ENCODE results near the gene OTC. TPM values are rescaled to one million over a fixed set of nuclear protein-coding genes. Genes with fewer than 3 reads are reported as not detected.

Gene OTC
- total RNA-seq, 1 experiment from 2014 or later: not detected

GRCh38 chrX:38304010-38304409, 48.4 kb upstream of the OTC start:
- H3K4me3 ChIP-seq (replicated peaks in 1 of 2; ENCODE audit: low read depth in 1 of 2, low read length in 2 of 2): no peak overlapping the region
- TF ChIP-seq YY1 (IDR thresholded peaks at IDR 0.05; ENCODE audit: extremely low read depth, insufficient replicate concordance, low read depth, low read length): no peak
- TF ChIP-seq, protein P1, sequence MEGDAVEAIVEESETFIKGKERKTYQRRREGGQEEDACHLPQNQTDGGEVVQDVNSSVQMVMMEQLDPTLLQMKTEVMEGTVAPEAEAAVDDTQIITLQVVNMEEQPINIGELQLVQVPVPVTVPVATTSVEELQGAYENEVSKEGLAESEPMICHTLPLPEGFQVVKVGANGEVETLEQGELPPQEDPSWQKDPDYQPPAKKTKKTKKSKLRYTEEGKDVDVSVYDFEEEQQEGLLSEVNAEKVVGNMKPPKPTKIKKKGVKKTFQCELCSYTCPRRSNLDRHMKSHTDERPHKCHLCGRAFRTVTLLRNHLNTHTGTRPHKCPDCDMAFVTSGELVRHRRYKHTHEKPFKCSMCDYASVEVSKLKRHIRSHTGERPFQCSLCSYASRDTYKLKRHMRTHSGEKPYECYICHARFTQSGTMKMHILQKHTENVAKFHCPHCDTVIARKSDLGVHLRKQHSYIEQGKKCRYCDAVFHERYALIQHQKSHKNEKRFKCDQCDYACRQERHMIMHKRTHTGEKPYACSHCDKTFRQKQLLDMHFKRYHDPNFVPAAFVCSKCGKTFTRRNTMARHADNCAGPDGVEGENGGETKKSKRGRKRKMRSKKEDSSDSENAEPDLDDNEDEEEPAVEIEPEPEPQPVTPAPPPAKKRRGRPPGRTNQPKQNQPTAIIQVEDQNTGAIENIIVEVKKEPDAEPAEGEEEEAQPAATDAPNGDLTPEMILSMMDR (IDR thresholded peaks at IDR 0.05 in 2 of 3, conservative IDR thresholded peaks at IDR 0.05 in 1 of 3; ENCODE audit: borderline replicate concordance in 1 of 3, insufficient read depth in 1 of 3, low read depth in 2 of 3, low read length in 2 of 3): peak; percentile 12 to 41 (median 32); a peak in 4 of 6 replicates
- TF ChIP-seq RAD21 (IDR thresholded peaks at IDR 0.05; ENCODE audit: low read depth): peak; percentile 22; the same call in 1 of the 2 replicates
- H3K4me1 ChIP-seq (ENCODE audit: control insufficient read depth in 1 of 2, insufficient read depth in 2 of 2, low read length in 2 of 2): no peaks in the 10 kb centered on the region
- no peak overlapping the region for H3K9ac ChIP-seq (ENCODE audit: low read length)
- ATAC-seq: no peak
- CTCF ChIA-PET: interaction anchor here (2.0 to 2.2 kb wide), 2 partner anchors 22 to 23 kb away, joined by 5 to 7 read pairs; partner anchors contain the start of gene RPGR
- no peaks in the 10 kb centered on the region for H3K9me3 ChIP-seq (ENCODE audit: control insufficient read depth in 1 of 2, insufficient read depth in 1 of 2, low read depth in 1 of 2, low read length in 2 of 2)
- intact Hi-C loops (cut with micrococcal nuclease): no loop called here
- no peak overlapping the region for H3K27ac ChIP-seq (ENCODE audit: low read depth, low read length)
- RAD21 ChIA-PET (ENCODE audit: low non-redundant PET in 1 of 2, low total read pairs in 2 of 2, uncharacterized antibody in 2 of 2, unreplicated experiment in 2 of 2): no interaction called here
- H3K36me3 ChIP-seq (ENCODE audit: control insufficient read depth in 1 of 2, insufficient read depth in 2 of 2, low read length in 2 of 2): no peaks in the 10 kb centered on the region
- H3K9me2 ChIP-seq (ENCODE audit: insufficient read depth): no peaks in the 10 kb centered on the region
- H3K79me2 ChIP-seq (ENCODE audit: insufficient read depth, low read length): no peaks in the 10 kb centered on the region
- H2AFZ ChIP-seq (ENCODE audit: low read depth, low read length, poor library complexity, severe bottlenecking): no peak overlapping the region
- no peaks in the 10 kb centered on the region for H3K27me3 ChIP-seq (ENCODE audit: insufficient read depth, low read length)
- no peaks in the 10 kb centered on the region for H4K20me1 ChIP-seq (ENCODE audit: insufficient read depth)
- DNase-seq (ENCODE audit: low read depth, low spot score): no peak
- no TSS peak for BruUV-seq (replicated peaks)
- POLR2A ChIA-PET: no interaction called here
- H3K4me2 ChIP-seq (ENCODE audit: low read length): no peak overlapping the region

GRCh38 chrX:38305971-38306370, 46.4 kb upstream of the OTC start:
- POLR2A ChIA-PET: interaction anchor here (1.6 kb wide), 1 partner anchor 21 kb away, joined by 3 read pairs; the partner anchor contains the start of gene RPGR
- H3K79me2 ChIP-seq (ENCODE audit: insufficient read depth, low read length): no peaks in the 10 kb centered on the region
- intact Hi-C loops (cut with micrococcal nuclease): no loop called here
- no peak overlapping the region for H3K4me3 ChIP-seq (replicated peaks in 1 of 2; ENCODE audit: low read depth in 1 of 2, low read length in 2 of 2)
- no peak overlapping the region for H3K27ac ChIP-seq (ENCODE audit: low read depth, low read length)
- DNase-seq (ENCODE audit: low read depth, low spot score) (no peak), ATAC-seq (no peak)
- no peaks in the 10 kb centered on the region for H3K27me3 ChIP-seq (ENCODE audit: insufficient read depth, low read length)
- H3K4me2 ChIP-seq (ENCODE audit: low read length): no peak overlapping the region
- H3K36me3 ChIP-seq (ENCODE audit: control insufficient read depth in 1 of 2, insufficient read depth in 2 of 2, low read length in 2 of 2): no peaks in the 10 kb centered on the region
- H2AFZ ChIP-seq (ENCODE audit: low read depth, low read length, poor library complexity, severe bottlenecking): no peak overlapping the region
- H3K9ac ChIP-seq (ENCODE audit: low read length): no peak overlapping the region
- BruUV-seq (replicated peaks): no TSS peak
- CTCF ChIA-PET: no interaction called here
- no peaks in the 10 kb centered on the region for H4K20me1 ChIP-seq (ENCODE audit: insufficient read depth)
- no peaks in the 10 kb centered on the region for H3K9me3 ChIP-seq (ENCODE audit: control insufficient read depth in 1 of 2, insufficient read depth in 1 of 2, low read depth in 1 of 2, low read length in 2 of 2)
- no peaks in the 10 kb centered on the region for H3K9me2 ChIP-seq (ENCODE audit: insufficient read depth)
- no peaks in the 10 kb centered on the region for H3K4me1 ChIP-seq (ENCODE audit: control insufficient read depth in 1 of 2, insufficient read depth in 2 of 2, low read length in 2 of 2)
- RAD21 ChIA-PET (ENCODE audit: low non-redundant PET in 1 of 2, low total read pairs in 2 of 2, uncharacterized antibody in 2 of 2, unreplicated experiment in 2 of 2): no interaction called here
- TF ChIP-seq, protein P2, sequence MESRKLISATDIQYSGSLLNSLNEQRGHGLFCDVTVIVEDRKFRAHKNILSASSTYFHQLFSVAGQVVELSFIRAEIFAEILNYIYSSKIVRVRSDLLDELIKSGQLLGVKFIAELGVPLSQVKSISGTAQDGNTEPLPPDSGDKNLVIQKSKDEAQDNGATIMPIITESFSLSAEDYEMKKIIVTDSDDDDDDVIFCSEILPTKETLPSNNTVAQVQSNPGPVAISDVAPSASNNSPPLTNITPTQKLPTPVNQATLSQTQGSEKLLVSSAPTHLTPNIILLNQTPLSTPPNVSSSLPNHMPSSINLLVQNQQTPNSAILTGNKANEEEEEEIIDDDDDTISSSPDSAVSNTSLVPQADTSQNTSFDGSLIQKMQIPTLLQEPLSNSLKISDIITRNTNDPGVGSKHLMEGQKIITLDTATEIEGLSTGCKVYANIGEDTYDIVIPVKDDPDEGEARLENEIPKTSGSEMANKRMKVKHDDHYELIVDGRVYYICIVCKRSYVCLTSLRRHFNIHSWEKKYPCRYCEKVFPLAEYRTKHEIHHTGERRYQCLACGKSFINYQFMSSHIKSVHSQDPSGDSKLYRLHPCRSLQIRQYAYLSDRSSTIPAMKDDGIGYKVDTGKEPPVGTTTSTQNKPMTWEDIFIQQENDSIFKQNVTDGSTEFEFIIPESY (IDR thresholded peaks at IDR 0.05; ENCODE audit: extremely low read depth, insufficient replicate concordance, low read length): no peak
- TF ChIP-seq POLR2A (IDR thresholded peaks at IDR 0.05; ENCODE audit: borderline replicate concordance, extremely low read depth, insufficient read depth, insufficient read length) (no peak), YY1 (IDR thresholded peaks at IDR 0.05; ENCODE audit: extremely low read depth, insufficient replicate concordance, low read depth, low read length) (no peak), SIN3A (IDR thresholded peaks at IDR 0.05; ENCODE audit: low read depth) (no peak), EZH2 (IDR thresholded peaks at IDR 0.05) (no peak), SRF (IDR thresholded peaks at IDR 0.05; ENCODE audit: low read depth) (no peak), RAD21 (IDR thresholded peaks at IDR 0.05; ENCODE audit: low read depth) (no peak), JUND (IDR thresholded peaks at IDR 0.05) (no peak), SP1 (IDR thresholded peaks at IDR 0.05; ENCODE audit: low read depth) (no peak), POLR2AphosphoS5 (IDR thresholded peaks at IDR 0.05; ENCODE audit: low read depth, low read length) (no peak), EZH2phosphoT487 (IDR thresholded peaks at IDR 0.05; ENCODE audit: borderline replicate concordance) (no peak), ZNF274 (IDR thresholded peaks at IDR 0.05; ENCODE audit: low read depth, low read length) (no peak)
- TF ChIP-seq, protein P1 (IDR thresholded peaks at IDR 0.05 in 2 of 3, conservative IDR thresholded peaks at IDR 0.05 in 1 of 3; ENCODE audit: borderline replicate concordance in 1 of 3, insufficient read depth in 1 of 3, low read depth in 2 of 3, low read length in 2 of 3): no peak

Data from HCT116 (cell line).